Hepatocyte (in vitro differentiated cells): Measurements from ENCODE around the gene TSHZ1. TPM values are rescaled to one million over a fixed set of nuclear protein-coding genes. Genes with fewer than 3 reads are reported as not detected.

ENCODE experiments used
- DNase-seq: peaks from one replicate; pipeline ENCODE4 v3.0.0-alpha.2; 2016; ENCODE audit warnings: low spot score
- H2AFZ ChIP-seq: fragments of 200-600 bp; sonication (generic); 2 replicates; pipeline ENCODE4 v1.6.0; 2016; ENCODE audit warnings: antibody characterized with exemption, mild to moderate bottlenecking
- H3K27ac ChIP-seq: fragments of 200-600 bp; sonication (generic); 2 replicates; pipeline ENCODE4 v1.5.1; 2016; ENCODE audit warnings: mild to moderate bottlenecking
- H3K27me3 ChIP-seq: fragments of 200-600 bp; sonication (generic); 2 replicates; pipeline ENCODE4 v1.6.1; 2016
- H3K36me3 ChIP-seq: fragments of 200-600 bp; sonication (generic); replicated peaks from 2 replicates; pipeline ENCODE4 v1.5.1; 2016; ENCODE audit warnings: low read depth; ENCODE audit not compliant: insufficient read depth
- H3K4me1 ChIP-seq: fragments of 200-600 bp; sonication (generic); 2 replicates; pipeline ENCODE4 v1.5.1; 2016; ENCODE audit warnings: mild to moderate bottlenecking, moderate library complexity; ENCODE audit not compliant: insufficient read depth
- H3K4me2 ChIP-seq: fragments of 200-600 bp; sonication (generic); 2 replicates; pipeline ENCODE4 v1.6.0; 2016
- H3K4me3 ChIP-seq: fragments of 200-600 bp; sonication (generic); 2 replicates; pipeline ENCODE4 v1.5.1; 2016; ENCODE audit warnings: mild to moderate bottlenecking
- H3K79me2 ChIP-seq: fragments of 200-600 bp; sonication (generic); 2 replicates; pipeline ENCODE4 v1.6.0; 2017; ENCODE audit warnings: mild to moderate bottlenecking
- H3K9me2 ChIP-seq: fragments of 200-600 bp; sonication (generic); replicated peaks from 2 replicates; pipeline ENCODE4 v1.6.0; 2017; ENCODE audit warnings: mild to moderate bottlenecking; ENCODE audit not compliant: insufficient read depth
- H3K9me3 ChIP-seq: fragments of 200-600 bp; sonication (generic); 2 replicates; pipeline ENCODE4 v1.5.1; 2016; ENCODE audit warnings: low read depth, mild to moderate bottlenecking
- H4K20me1 ChIP-seq: fragments of 200-600 bp; sonication (generic); 2 replicates; pipeline ENCODE4 v1.6.0; 2016; ENCODE audit warnings: mild to moderate bottlenecking; ENCODE audit not compliant: insufficient read depth, poor library complexity, severe bottlenecking
- EZH2 ChIP-seq: fragments of 200-600 bp; sonication (generic); IDR thresholded peaks from 2 replicates; pipeline ENCODE4 v1.6.1; 2016; ENCODE audit warnings: antibody characterized with exemption, mild to moderate bottlenecking, borderline replicate concordance
- EZH2phosphoT487 ChIP-seq: fragments of 200-600 bp; sonication (generic); IDR thresholded peaks from one replicate; pipeline ENCODE4 v1.6.1; 2018; ENCODE audit warnings: antibody characterized with exemption, mild to moderate bottlenecking, low read depth, moderate library complexity; ENCODE audit not compliant: unreplicated experiment, severe bottlenecking
- WGBS: methylation state at CpG from one replicate; pipeline ENCODE4 v1.1.6; 2016; ENCODE audit warnings: low lambda C conversion rate; ENCODE audit errors: missing lambda C conversion rate; 5-methylcytosine and 5-hydroxymethylcytosine counted together
- polyA plus RNA-seq: library from polyadenylated mRNA; unstranded; fragments of >200 nt; fragmentation: Nextera tagmentation; extraction: Ambion mirVana; gene quantifications from 2 replicates; pipeline ENCODE4 v1.2.1, GENCODE V29; 2016
- total RNA-seq: library from RNA; depleted of rRNA; stranded (reverse); fragments of >200 nt; gene quantifications from 2 replicates; pipeline ENCODE4 v1.2.3, GENCODE V29; 2014
- TF ChIP-seq, protein P1 (sequence below): fragments of 200-600 bp; sonication (generic); IDR thresholded peaks from 2 replicates; pipeline ENCODE4 v1.5.1; 2016; ENCODE audit warnings: antibody characterized with exemption, mild to moderate bottlenecking; ENCODE audit not compliant: poor library complexity

TSHZ1 gene
- total and polyA plus RNA-seq, 2 experiments from 2014 or later = 8.5 to 13.1 TPM

DNA sequence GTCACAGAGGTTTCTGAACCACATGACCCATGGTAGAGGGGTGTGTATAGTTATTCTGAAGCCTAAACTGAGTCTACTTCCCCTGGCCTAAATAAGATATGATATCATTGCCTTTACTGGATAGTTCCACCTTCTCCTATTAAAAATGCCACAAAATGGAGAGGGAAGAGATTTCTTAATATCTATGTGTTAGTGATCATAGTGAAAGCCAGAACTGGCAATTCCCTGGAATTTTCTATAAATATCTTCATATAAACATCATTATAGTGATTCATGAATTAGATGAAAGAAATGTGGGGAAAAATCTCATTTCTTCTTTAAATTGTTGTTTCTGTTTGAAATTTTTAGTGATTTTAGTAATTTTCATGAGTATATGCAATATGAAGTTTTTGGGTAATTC, 45.8 kb downstream of the TSHZ1 start:
- peaks cover 92% of the 10 kb centered on the region for H3K79me2 ChIP-seq
- H4K20me1 ChIP-seq = peaks cover 6% of the 10 kb centered on the region
- no peaks in the 10 kb centered on the region for H3K4me1 ChIP-seq
- no peak overlapping the region for H3K4me2 ChIP-seq
- H3K4me3 ChIP-seq = no peak overlapping the region
- no peak overlapping the region for H3K27ac ChIP-seq
- TF ChIP-seq EZH2phosphoT487 (no peak), EZH2 (no peak)
- TF ChIP-seq, protein P1, sequence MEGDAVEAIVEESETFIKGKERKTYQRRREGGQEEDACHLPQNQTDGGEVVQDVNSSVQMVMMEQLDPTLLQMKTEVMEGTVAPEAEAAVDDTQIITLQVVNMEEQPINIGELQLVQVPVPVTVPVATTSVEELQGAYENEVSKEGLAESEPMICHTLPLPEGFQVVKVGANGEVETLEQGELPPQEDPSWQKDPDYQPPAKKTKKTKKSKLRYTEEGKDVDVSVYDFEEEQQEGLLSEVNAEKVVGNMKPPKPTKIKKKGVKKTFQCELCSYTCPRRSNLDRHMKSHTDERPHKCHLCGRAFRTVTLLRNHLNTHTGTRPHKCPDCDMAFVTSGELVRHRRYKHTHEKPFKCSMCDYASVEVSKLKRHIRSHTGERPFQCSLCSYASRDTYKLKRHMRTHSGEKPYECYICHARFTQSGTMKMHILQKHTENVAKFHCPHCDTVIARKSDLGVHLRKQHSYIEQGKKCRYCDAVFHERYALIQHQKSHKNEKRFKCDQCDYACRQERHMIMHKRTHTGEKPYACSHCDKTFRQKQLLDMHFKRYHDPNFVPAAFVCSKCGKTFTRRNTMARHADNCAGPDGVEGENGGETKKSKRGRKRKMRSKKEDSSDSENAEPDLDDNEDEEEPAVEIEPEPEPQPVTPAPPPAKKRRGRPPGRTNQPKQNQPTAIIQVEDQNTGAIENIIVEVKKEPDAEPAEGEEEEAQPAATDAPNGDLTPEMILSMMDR = no peak
- no peaks in the 10 kb centered on the region for H3K27me3 ChIP-seq
- H3K9me2 ChIP-seq = no peaks in the 10 kb centered on the region
- no peak for DNase-seq
- no peaks in the 10 kb centered on the region for H3K36me3 ChIP-seq
- H3K9me3 ChIP-seq = no peaks in the 10 kb centered on the region
- no peak overlapping the region for H2AFZ ChIP-seq

DNA sequence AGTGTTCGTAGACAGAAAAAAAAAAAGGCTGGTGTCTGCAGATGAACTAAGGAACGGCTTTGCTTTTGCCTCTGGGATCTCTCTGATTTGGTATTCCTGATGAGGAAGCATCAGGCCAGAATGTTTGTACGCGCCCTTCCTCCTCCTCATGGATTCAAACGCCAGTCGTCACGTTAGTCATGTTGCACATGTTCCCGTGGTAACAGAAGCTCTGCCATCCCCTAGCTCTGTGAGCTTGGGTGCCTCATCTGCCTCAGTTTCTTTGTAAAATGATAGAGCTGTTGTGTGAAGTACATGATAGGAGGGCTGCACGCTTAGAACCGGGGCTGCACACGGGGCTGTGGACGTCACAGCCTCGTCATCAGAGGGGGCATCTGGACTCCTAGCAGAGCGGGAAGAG, 47.0 kb downstream of the TSHZ1 start:
- H3K9me3 ChIP-seq = no peaks in the 10 kb centered on the region
- DNase-seq = no peak
- no peak overlapping the region for H3K4me3 ChIP-seq
- H3K4me2 ChIP-seq = no peak overlapping the region
- no peaks in the 10 kb centered on the region for H3K4me1 ChIP-seq
- H3K9me2 ChIP-seq = no peaks in the 10 kb centered on the region
- WGBS = 85% methylated on average over 14 of the region's 14 CpGs
- no peak overlapping the region for H3K27ac ChIP-seq
- TF ChIP-seq EZH2 = no peak
- TF ChIP-seq EZH2phosphoT487 = no peak
- TF ChIP-seq, protein P1 = no peak
- H3K79me2 ChIP-seq = peaks cover 91% of the 10 kb centered on the region
- H3K27me3 ChIP-seq = no peaks in the 10 kb centered on the region
- H4K20me1 ChIP-seq = peaks cover 9% of the 10 kb centered on the region
- H2AFZ ChIP-seq = no peak overlapping the region
- no peaks in the 10 kb centered on the region for H3K36me3 ChIP-seq

DNA sequence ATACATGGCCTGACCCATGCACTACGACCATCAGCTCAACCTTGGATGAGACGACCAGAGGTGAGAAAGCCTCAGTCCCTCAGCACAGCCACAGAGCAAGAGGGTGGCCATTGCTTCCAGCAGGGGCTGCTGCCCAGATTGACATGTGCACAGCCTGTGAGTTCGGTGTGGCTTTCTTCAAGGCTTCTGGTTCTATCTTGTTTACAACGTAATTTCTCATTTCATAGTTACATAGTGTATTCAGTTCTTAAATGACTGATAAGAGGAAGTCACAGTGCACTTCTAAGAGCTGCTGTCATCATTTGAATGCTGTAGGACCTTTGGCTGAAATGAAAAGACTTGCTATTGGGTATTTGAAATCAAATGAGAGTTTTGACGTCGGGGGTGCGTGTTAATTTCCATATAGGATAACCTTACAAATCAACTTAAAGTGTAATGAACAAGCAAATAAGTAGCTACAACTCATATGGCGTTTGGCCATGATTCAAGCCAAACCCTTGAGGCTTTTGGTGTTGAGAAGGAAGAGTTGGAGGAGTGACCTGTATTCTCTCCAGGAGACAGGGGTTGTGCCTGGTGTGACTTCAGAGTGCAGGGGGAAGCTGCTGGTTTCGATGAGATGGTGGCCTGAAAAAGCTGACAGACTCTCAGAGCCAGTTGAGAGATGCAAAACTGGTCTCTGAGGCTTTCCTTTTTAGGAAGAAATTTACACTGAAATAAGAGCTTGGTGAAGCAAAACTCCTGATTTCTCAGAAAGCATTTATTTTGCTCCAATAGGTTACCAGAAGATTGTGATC, 51.0 kb downstream of the TSHZ1 start:
- Histone ChIP-seq H3K4me1 (no peaks in the 10 kb centered on the region), H3K27me3 (no peaks in the 10 kb centered on the region), H3K4me3 (no peak overlapping the region), H3K9me3 (no peaks in the 10 kb centered on the region), H3K79me2 (peaks cover 76% of the 10 kb centered on the region), H3K9me2 (no peaks in the 10 kb centered on the region), H2AFZ (no peak overlapping the region), H4K20me1 (peaks cover 14% of the 10 kb centered on the region), H3K4me2 (no peak overlapping the region), H3K27ac (no peak overlapping the region), H3K36me3 (no peaks in the 10 kb centered on the region)
- DNase-seq = no peak
- TF ChIP-seq, protein P1 = no peak
- TF ChIP-seq EZH2 (no peak), EZH2phosphoT487 (no peak)
- 88% methylated on average over 9 of the region's 9 CpGs for WGBS
